Measurements from ENCODE around the gene PSPH.

DNA sequence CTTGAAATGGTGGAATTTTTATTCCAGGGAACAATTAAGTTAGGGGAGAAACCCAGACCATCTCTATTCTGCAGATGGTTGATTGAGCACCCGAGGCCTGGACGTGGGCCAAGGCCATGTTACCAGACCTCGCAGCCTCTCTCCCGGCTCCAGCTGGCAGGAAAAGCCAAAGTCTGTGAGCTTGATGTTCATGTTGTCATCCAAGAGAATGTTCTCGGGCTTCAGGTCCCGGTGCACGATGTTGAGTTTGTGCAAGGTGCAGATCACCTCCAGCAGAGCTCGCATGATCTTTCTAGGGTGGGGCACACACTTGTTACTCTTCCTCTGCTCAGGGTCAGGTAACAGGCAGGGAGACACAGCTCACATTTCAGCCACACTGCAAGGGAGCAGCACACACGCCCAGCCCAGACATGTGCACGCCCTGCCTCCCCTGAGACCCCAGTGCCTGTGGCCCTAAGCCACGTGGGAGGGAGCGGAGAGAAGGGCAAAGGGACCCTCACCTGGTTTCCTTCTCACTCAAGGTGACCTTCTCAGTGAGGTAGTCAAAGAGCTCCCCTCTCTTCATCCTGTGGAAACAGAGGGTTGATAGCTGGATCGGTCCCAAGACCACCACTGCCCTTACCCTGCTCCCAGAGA lies 32.0 kb upstream of the PSPH start:
- TF ChIP-seq YY1 (IDR thresholded peaks at IDR 0.05; ENCODE audit: low read depth): no peak
- no peak for TF ChIP-seq NFIC (IDR thresholded peaks at IDR 0.05)
- no peak for TF ChIP-seq MAX (IDR thresholded peaks at IDR 0.05)
- no peak for TF ChIP-seq RAD21 (IDR thresholded peaks at IDR 0.05; ENCODE audit: low read depth)
- no peak for TF ChIP-seq CEBPB (IDR thresholded peaks at IDR 0.05)
- no peak for TF ChIP-seq FOXM1 (IDR thresholded peaks at IDR 0.05; ENCODE audit: borderline replicate concordance, low read depth)
- TF ChIP-seq EP300 (IDR thresholded peaks at IDR 0.05; ENCODE audit: borderline replicate concordance): no peak
- no peak for TF ChIP-seq REST (IDR thresholded peaks at IDR 0.05; ENCODE audit: low read depth)

All from Ishikawa (cell line).